Measurements from ENCODE around the gene RBM38. TPM values are rescaled to one million over a fixed set of nuclear protein-coding genes. Genes with fewer than 3 reads are reported as not detected.

RBM38 gene
- total and polyA plus RNA-seq, 10 of the 15 experiments (the other 5 are each of a cell fraction or from before 2014, with no cell fraction given) = 0.32 to 118 (median 25.2) TPM

- TF ChIP-seq EGR1 (IDR thresholded peaks at IDR 0.05; ENCODE audit: borderline replicate concordance in 1 of 2, low read depth in 2 of 2, low read length in 2 of 2) (peak in 1 of 2 experiments; percentile 48; a peak in 1 of 3 replicates), EZH2 (IDR thresholded peaks at IDR 0.05; ENCODE audit: borderline replicate concordance, control insufficient read depth, low read depth, low read length) (no peak), RBBP5 (conservative IDR thresholded peaks at IDR 0.05) (no peak), RB1 (IDR thresholded peaks at IDR 0.05; ENCODE audit: borderline replicate concordance) (peak; percentile 47; the same call in 1 of the 2 replicates)
Observed at GRCh38 chr20:57388953-57389694, 2.1 kb upstream of the RBM38 start (continued).

GRCh38 chr20:57389695-57390603 is 1.2 kb upstream of the RBM38 start:
- ChIA-PET POLR2A (interaction anchor here (0.9 to 4.2 kb wide), 11 partner anchors 10 to 230 kb away, joined by 3 to 58 read pairs (median 5); partner anchors contain the start of gene ZBP1), CTCF (interaction anchor here (0.8 to 3.8 kb wide), 15 partner anchors 9 to 208 kb away, joined by 3 to 27 read pairs (median 4); no protein-coding TSS in a partner anchor), SMC1A (ENCODE audit: uncharacterized antibody, unreplicated experiment) (interaction anchor here (0.8 to 3.7 kb wide), 14 partner anchors 8 to 109 kb away, joined by 3 to 28 read pairs (median 7); no protein-coding TSS in a partner anchor), RAD21 (ENCODE audit: unreplicated experiment) (interaction anchor here (0.6 to 5.0 kb wide), 16 partner anchors 10 to 230 kb away, joined by 3 to 37 read pairs (median 6); partner anchors contain the start of gene ZBP1)
- DNase-seq (ENCODE audit: low read depth, low spot score) (no peak), ATAC-seq (peak; percentile 53), FAIRE-seq (peak; percentile 90)
- in situ Hi-C loops (cut with MboI) = loop anchor here (5.0 to 25.0 kb wide), 6 partner anchors 202 to 1615 kb away; partner anchors contain the start of genes CTSZ and STX16
- peak overlapping the region; percentile 70 for H3K4me3 ChIP-seq
- H3K27ac ChIP-seq (ENCODE audit: control insufficient read depth, insufficient read depth) = peak overlapping the region; percentile 97
- H4K20me1 ChIP-seq (ENCODE audit: control insufficient read depth, insufficient read depth) = peaks cover 9% of the 10 kb centered on the region
- peaks cover 36% of the 10 kb centered on the region for H3K4me1 ChIP-seq (ENCODE audit: control insufficient read depth, insufficient read depth, low read length)
- peaks cover 35% of the 10 kb centered on the region for H3K79me2 ChIP-seq (ENCODE audit: control insufficient read depth, insufficient read depth, low read length)
- H3K36me3 ChIP-seq (ENCODE audit: control insufficient read depth in 2 of 2, insufficient read depth in 2 of 2, low read length in 1 of 2) = peaks cover 6 to 11% of the 10 kb centered on the region in 2 experiments
- WGBS (ENCODE audit: insufficient coverage, insufficient replicate concordance, low lambda C conversion rate, missing lambda C conversion rate) = 2% methylated on average over 44 of the region's 52 CpGs
- peak overlapping the region; percentile 68 for H3K9ac ChIP-seq (ENCODE audit: control insufficient read depth, insufficient read depth, low read length)
- peak overlapping the region; percentile 85 for H3K4me2 ChIP-seq (ENCODE audit: control insufficient read depth, insufficient read depth)
- peak overlapping the region; percentile 77 for H2AFZ ChIP-seq (ENCODE audit: control insufficient read depth, low read depth, low read length)
- BruUV-seq (replicated peaks) = no TSS peak
- no peaks in the 10 kb centered on the region for H3K27me3 ChIP-seq (replicated peaks in 1 of 2; ENCODE audit: control insufficient read depth in 2 of 2, insufficient read depth in 2 of 2, low read length in 1 of 2)
- no peaks in the 10 kb centered on the region for H3K9me3 ChIP-seq (replicated peaks; ENCODE audit: control insufficient read depth, insufficient read depth, low read length)
- intact Hi-C loops (cut with micrococcal nuclease; ENCODE audit: unreplicated experiment) = loop anchor here (1.0 to 10.0 kb wide), 3 partner anchors 9 to 295 kb away; no protein-coding TSS in a partner anchor
- no peak for TF ChIP-seq CEBPZ (IDR thresholded peaks at IDR 0.05; ENCODE audit: low read depth, low read length)
- peak; percentile 74 for TF ChIP-seq POLR2A (IDR thresholded peaks at IDR 0.05; ENCODE audit: low read depth, low read length)
- no peak; the same call in 1 of the 2 replicates for TF ChIP-seq EED (IDR thresholded peaks at IDR 0.05; ENCODE audit: low read depth)
- peak; percentile 79 for TF ChIP-seq MTA2 (IDR thresholded peaks at IDR 0.05; ENCODE audit: low read depth)
- no peak for TF ChIP-seq EZH2 (IDR thresholded peaks at IDR 0.05; ENCODE audit: borderline replicate concordance, control insufficient read depth, low read depth, low read length)
- no peak; the same call in 1 of the 2 replicates for TF ChIP-seq PKNOX1 (IDR thresholded peaks at IDR 0.05)
- TF ChIP-seq DPF2 (IDR thresholded peaks at IDR 0.05) = peak; percentile 80
- no peak for TF ChIP-seq MTA3 (IDR thresholded peaks at IDR 0.05; ENCODE audit: borderline replicate concordance, low read length)
- TF ChIP-seq IKZF2 (IDR thresholded peaks at IDR 0.05) = peak; percentile 60 to 81
- TF ChIP-seq EP300 (IDR thresholded peaks at IDR 0.05; ENCODE audit: borderline replicate concordance in 1 of 2, control insufficient read depth in 1 of 2, low read depth in 2 of 2, low read length in 2 of 2) = peak in 1 of 2 experiments; percentile 74; a peak in 1 of 4 replicates
- TF ChIP-seq CHD1 (IDR thresholded peaks at IDR 0.05; ENCODE audit: low read depth, low read length) = no peak

All from GM12878 (cell line).